ENCODE results near the gene KDM3B.

- no peak for TF ChIP-seq POLR2A (IDR thresholded peaks at IDR 0.05)
- TF ChIP-seq POLR2AphosphoS5 (IDR thresholded peaks at IDR 0.05): no peak
Observed at GRCh38 chr5:138468966-138469539, 116.6 kb downstream of the KDM3B start.
